Left ventricle myocardium inferior (tissue), 1 donor: ENCODE measurements around the gene LDB3. TPM values are rescaled to one million over a fixed set of nuclear protein-coding genes. Genes with fewer than 3 reads are reported as not detected.
A peak's percentile ranks its signal among the peaks of the same experiment; 100 is the strongest.

Source experiments
- DNase-seq: peaks from one replicate; pipeline ENCODE4 v3.0.0-alpha.2; 2020
- H3K27ac ChIP-seq: fragments of 200-600 bp; replicated peaks from 2 replicates; pipeline ENCODE4 v1.8.0; 2021
- H3K27me3 ChIP-seq: fragments of 200-600 bp; 2 replicates; pipeline ENCODE4 v1.8.0; 2021; ENCODE audit warnings: low read depth
- H3K36me3 ChIP-seq: fragments of 200-600 bp; 2 replicates; pipeline ENCODE4 v1.8.0; 2021
- H3K4me1 ChIP-seq: fragments of 200-600 bp; 2 replicates; pipeline ENCODE4 v1.8.0; 2021
- H3K4me3 ChIP-seq: fragments of 200-600 bp; 2 replicates; pipeline ENCODE4 v1.8.0; 2021; ENCODE audit warnings: mild to moderate bottlenecking, moderate library complexity
- H3K9me3 ChIP-seq: fragments of 200-600 bp; replicated peaks from 2 replicates; pipeline ENCODE4 v1.8.0; 2021
- intact Hi-C: fragments of 100-400 bp; cut with micrococcal nuclease; formaldehyde crosslinking; loops from one replicate; pipeline ENCODE4 v1.11.0; 2022
- total RNA-seq: library from RNA; stranded (reverse); fragmentation: NEBNext Ultra II Directional; extraction: Animal tissue kit (Norgen Biotek cat#: 25700); gene quantifications from one replicate; pipeline ENCODE4 v1.2.1, GENCODE V29; 2021
- TF ChIP-seq, protein P1 (sequence below): fragments of 200-600 bp; IDR thresholded peaks from 2 replicates; pipeline ENCODE4 v1.8.0; 2021; ENCODE audit warnings: antibody characterized with exemption, mild to moderate bottlenecking, borderline replicate concordance
- donor health status: DM: no; HTN: yes; CAD: no; lungs with severe emphysema.

LDB3 gene
- total RNA-seq, 1 donor from 2014 or later: 1,542 TPM

- Histone ChIP-seq H3K4me1 (peaks cover 36% of the 10 kb centered on the region), H3K9me3 (no peaks in the 10 kb centered on the region), H3K27me3 (peaks cover under 1% of the 10 kb centered on the region), H3K36me3 (peaks cover 62% of the 10 kb centered on the region), H3K27ac (peak overlapping the region; percentile 59), H3K4me3 (no peak overlapping the region)
- intact Hi-C loops: loop anchor here (10.0 kb wide), 1 partner anchor 205 kb away; no protein-coding TSS in a partner anchor
- TF ChIP-seq, protein P1, sequence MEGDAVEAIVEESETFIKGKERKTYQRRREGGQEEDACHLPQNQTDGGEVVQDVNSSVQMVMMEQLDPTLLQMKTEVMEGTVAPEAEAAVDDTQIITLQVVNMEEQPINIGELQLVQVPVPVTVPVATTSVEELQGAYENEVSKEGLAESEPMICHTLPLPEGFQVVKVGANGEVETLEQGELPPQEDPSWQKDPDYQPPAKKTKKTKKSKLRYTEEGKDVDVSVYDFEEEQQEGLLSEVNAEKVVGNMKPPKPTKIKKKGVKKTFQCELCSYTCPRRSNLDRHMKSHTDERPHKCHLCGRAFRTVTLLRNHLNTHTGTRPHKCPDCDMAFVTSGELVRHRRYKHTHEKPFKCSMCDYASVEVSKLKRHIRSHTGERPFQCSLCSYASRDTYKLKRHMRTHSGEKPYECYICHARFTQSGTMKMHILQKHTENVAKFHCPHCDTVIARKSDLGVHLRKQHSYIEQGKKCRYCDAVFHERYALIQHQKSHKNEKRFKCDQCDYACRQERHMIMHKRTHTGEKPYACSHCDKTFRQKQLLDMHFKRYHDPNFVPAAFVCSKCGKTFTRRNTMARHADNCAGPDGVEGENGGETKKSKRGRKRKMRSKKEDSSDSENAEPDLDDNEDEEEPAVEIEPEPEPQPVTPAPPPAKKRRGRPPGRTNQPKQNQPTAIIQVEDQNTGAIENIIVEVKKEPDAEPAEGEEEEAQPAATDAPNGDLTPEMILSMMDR: no peak
- no peak for DNase-seq
Observed at GRCh38 chr10:86699991-86700840, 31.9 kb downstream of the LDB3 start.

GRCh38 chr10:86700851-86701617 is 32.7 kb downstream of the LDB3 start:
- DNase-seq: no peak
- peaks cover 54% of the 10 kb centered on the region for H3K36me3 ChIP-seq
- peaks cover 36% of the 10 kb centered on the region for H3K4me1 ChIP-seq
- no peak overlapping the region for H3K4me3 ChIP-seq
- TF ChIP-seq, protein P1: no peak
- peak overlapping the region; percentile 59 for H3K27ac ChIP-seq
- intact Hi-C loops: loop anchor here (10.0 kb wide), 1 partner anchor 204 kb away; no protein-coding TSS in a partner anchor
- H3K9me3 ChIP-seq: no peaks in the 10 kb centered on the region
- peaks cover 7% of the 10 kb centered on the region for H3K27me3 ChIP-seq

GRCh38 chr10:86703176-86703575 is 34.9 kb downstream of the LDB3 start:
- TF ChIP-seq, protein P1: no peak
- no peak overlapping the region for H3K4me3 ChIP-seq
- H3K4me1 ChIP-seq: peaks cover 47% of the 10 kb centered on the region
- H3K27ac ChIP-seq: peak overlapping the region; percentile 46
- no peaks in the 10 kb centered on the region for H3K9me3 ChIP-seq
- peaks cover 23% of the 10 kb centered on the region for H3K27me3 ChIP-seq
- intact Hi-C loops: loop anchor here (10.0 kb wide), 1 partner anchor 202 kb away; no protein-coding TSS in a partner anchor
- DNase-seq: no peak
- H3K36me3 ChIP-seq: peaks cover 53% of the 10 kb centered on the region

GRCh38 chr10:86705139-86705538 is 36.8 kb downstream of the LDB3 start:
- Histone ChIP-seq H3K27ac (peak overlapping the region; percentile 65), H3K4me1 (peaks cover 61% of the 10 kb centered on the region), H3K9me3 (no peaks in the 10 kb centered on the region), H3K4me3 (no peak overlapping the region), H3K27me3 (peaks cover 31% of the 10 kb centered on the region), H3K36me3 (peaks cover 38% of the 10 kb centered on the region)
- no peak for DNase-seq
- intact Hi-C loops: loop anchor here (10.0 kb wide), 1 partner anchor 200 kb away; no protein-coding TSS in a partner anchor
- TF ChIP-seq, protein P1: no peak

DNA sequence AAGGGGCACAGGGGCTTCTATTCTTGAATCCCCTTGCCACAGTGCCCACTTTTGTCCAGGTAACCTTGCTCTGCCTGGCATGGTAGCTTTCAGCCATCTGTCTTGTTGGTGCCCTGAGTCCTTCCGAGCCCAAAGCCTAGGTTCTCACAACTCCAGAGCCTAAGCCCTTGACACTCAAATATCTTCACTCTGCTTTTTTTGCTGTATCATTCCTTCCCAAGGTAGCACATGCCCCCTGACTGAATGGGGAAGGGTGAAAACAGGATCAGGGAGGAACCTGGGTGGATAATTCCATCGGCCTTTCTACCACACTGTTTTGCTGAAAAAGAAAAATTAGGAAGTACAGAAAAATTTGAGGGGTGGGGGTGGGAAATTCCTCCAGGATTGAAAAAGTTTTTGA is 37.6 kb downstream of the LDB3 start:
- no peaks in the 10 kb centered on the region for H3K9me3 ChIP-seq
- peak overlapping the region; percentile 65 for H3K27ac ChIP-seq
- peaks cover 35% of the 10 kb centered on the region for H3K36me3 ChIP-seq
- intact Hi-C loops: loop anchor here (10.0 kb wide), 1 partner anchor 199 kb away; no protein-coding TSS in a partner anchor
- peaks cover 69% of the 10 kb centered on the region for H3K4me1 ChIP-seq
- TF ChIP-seq, protein P1: no peak
- no peak for DNase-seq
- no peak overlapping the region for H3K4me3 ChIP-seq
- H3K27me3 ChIP-seq: peaks cover 31% of the 10 kb centered on the region
